GM19238 (cell line): ENCODE measurements around the gene PCDH9.

Source experiments
- DNase-seq: peaks from one replicate; pipeline ENCODE4 v3.0.0; 2011; ENCODE audit warnings: low spot score; ENCODE audit not compliant: insufficient read length

Gene PCDH9

GRCh38 chr13:66845393-66845792 lies 384.7 kb downstream of the PCDH9 start:
- no peak for DNase-seq

DNA sequence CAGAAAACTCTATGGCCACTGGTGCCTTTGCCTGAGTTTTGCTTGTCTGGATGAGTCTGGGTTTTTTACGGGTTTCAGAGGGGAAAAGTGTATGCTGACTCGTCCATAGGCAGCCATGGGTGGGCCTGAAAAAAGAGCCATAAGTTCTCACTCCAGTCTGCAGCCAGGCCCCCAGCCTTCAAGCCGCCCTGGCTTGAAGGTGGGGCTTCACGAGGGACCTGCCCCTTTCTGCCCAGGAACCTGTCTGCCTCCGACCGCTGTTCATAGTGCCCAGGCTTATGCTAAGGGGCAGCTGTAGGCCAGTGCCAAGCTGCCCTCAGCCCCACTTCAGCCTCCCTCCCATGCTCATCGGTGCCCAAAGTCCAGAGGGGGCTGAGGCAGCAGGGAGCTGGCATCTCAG lies 385.2 kb downstream of the PCDH9 start:
- DNase-seq, result no peak

- no peak for DNase-seq
Observed at GRCh38 chr13:66842766-66843165, 387.4 kb downstream of the PCDH9 start.

GRCh38 chr13:66840621-66841020 lies 389.5 kb downstream of the PCDH9 start:
- no peak for DNase-seq

- DNase-seq, result no peak
Observed at GRCh38 chr13:66837246-66837645, 392.9 kb downstream of the PCDH9 start.

GRCh38 chr13:66835040-66835628 lies 395.0 kb downstream of the PCDH9 start:
- no peak for DNase-seq

DNA sequence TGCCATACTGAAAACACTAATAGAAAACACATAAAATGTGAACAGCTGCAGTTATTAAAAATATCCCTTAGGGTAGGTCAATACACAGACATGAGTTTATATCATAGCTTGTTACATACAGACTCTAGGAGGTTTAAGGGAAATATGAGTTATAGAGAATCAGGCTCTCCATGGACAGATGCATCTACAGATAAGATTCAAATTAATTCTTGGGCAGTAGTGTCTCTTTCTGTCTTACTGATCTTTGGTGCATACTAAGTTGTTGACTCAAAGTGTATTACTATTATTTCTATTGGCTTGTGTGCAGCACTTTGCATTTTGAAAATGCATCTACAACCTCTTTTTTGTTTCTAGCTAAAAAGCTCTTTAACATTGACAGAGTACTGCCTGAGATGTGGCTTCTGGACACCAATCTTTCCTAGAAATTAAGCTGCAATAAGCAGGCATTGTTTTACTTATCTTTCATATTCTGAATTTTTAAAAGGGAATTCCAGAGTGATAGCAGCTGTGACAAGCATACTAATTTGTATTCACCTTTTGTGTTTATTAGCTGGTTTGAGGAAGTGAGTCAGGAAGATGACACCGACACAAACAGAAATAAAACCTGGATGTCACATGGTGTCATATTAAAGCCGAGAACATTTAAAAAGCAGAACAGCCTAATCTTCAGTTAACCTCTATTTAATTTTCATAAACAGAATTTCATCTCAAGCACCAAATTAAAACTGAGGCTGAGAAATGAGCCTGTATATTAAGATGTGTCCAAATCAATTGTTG lies 399.0 kb downstream of the PCDH9 start:
- no peak for DNase-seq

DNA sequence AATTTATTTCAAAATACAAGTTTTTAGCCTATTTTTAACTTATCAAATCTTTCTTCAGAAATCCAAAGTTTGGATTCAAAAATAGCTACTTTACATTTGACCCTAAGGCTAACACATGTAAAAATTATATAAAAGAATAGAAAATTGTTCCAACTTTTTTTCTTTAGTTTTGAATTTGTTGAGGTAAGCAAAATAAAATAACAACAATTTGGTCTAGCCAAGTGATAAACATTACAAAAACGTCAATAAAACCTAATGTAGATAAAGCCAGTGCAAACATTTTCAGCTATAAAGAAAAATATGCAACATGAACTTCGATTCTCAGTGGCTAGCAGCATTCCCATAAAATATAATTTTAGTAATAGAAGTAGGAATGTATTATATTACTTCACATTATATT lies 400.3 kb downstream of the PCDH9 start:
- DNase-seq, result no peak

GRCh38 chr13:66826398-66826797 lies 403.7 kb downstream of the PCDH9 start:
- no peak for DNase-seq

- no peak for DNase-seq
Observed at GRCh38 chr13:66821551-66821950, 408.6 kb downstream of the PCDH9 start.

DNA sequence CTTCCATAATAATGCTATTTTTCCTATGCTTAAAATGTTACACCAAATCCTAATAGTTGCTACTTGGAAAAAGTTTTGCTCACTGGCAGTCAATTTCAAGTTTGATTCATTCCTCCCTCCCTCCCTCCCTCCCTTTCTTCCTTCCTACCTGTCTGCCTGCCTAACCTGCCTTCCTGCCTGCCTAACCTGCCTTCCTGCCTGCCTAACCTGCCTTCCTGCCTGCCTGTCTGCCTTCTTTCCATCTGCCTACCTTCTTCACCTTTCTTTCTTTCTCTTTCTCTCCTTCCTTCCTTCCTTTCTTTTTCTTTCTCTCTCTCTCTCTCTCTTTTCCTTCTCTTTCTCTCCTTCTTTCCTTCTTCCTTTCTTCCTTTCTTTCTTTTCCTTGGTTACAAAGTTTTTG lies 418.7 kb downstream of the PCDH9 start:
- DNase-seq, result no peak

DNA sequence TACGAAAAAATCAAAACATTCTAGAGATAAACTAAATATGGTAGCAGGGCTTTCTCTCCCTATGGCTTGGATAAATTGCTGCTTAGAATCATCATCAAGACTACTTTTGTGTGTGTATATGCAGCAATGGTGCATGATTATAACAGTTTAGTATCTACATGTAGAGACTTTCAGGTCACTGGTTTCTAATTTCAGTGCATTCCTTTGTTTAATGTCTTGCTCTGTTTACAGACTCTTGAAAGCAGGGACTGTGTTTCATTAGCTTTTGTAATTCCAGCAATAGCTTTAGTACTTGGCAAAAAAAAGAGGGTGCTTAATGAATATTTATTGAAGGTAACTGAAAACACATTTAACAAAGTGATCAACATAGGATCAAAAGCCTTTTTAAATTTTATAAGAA lies 420.7 kb downstream of the PCDH9 start:
- no peak for DNase-seq

DNA sequence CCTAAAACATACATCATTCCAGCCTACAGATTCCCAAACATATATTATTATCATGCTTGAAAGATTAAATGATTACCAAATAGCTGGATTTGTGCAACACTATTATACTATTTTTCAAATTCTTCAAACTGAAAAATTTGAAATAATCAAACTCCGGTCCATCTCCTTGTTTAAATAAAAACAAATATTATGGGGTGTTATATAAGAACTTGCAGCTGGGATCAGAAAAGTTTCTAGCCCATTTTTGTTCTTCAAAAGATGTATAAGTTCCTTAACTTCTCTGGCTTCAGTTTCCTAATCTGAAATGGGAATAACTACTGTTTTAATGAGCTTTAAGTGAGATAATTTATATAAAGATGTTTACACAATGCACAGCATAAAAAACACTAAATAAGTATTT lies 422.9 kb downstream of the PCDH9 start:
- no peak for DNase-seq

- no peak for DNase-seq
Observed at GRCh38 chr13:66805657-66806056, 424.5 kb downstream of the PCDH9 start.

GRCh38 chr13:66803808-66804456 lies 426.2 kb downstream of the PCDH9 start:
- no peak for DNase-seq

DNA sequence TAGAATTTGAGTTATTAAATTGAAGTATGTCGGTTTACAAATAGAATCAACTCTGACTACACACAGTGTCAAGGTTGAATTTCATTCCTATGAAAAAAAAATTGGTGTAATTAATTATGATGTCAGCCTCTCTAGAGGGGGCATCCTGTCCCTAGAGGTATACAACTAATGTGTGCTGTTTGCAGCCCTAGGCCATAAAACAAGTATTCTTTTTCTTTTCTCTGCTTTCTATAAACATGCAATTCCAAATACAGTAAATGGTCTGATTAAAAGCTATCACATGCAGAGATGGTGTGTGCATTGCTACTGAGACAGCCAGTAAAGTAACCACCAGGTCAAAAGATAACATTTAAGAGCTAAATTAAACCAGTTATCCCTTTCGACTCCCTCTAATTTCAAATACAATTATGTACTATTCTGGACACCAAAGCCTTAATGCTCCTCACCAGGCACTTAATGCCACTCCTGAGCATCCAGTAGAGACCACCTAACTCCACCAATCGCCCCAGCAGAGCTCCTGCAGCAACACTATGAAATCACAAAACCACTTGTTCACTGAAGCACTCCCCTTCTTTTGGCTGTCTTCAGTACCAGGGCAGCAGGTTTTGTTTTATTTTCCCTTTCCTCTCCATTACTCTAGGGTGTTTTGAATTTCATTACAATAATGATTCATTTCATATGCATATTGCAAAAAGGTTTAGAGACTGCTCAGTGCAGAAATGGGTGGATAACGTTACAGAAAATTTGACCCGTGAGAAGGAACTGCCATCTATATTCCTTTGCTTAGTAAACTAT lies 426.9 kb downstream of the PCDH9 start:
- no peak for DNase-seq

DNA sequence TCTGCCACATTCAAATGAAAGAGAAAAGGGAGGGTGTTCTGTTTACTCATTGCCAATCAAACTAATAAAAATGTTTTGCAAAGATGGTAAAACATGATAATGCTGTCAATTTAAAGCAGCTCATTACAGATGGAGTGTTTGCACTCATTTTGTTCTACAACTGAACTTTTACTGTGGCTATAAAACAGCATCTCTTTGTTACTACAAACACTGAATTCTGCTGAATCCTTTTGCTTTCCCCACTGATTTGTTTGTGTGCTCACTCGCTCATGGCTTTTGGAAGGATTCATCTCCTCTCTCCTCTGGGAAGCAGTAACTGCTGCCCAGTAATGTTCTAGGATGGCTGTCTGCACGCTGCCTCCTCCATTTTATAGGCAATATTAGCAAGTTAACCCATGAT lies 434.5 kb downstream of the PCDH9 start:
- no peak for DNase-seq

DNA sequence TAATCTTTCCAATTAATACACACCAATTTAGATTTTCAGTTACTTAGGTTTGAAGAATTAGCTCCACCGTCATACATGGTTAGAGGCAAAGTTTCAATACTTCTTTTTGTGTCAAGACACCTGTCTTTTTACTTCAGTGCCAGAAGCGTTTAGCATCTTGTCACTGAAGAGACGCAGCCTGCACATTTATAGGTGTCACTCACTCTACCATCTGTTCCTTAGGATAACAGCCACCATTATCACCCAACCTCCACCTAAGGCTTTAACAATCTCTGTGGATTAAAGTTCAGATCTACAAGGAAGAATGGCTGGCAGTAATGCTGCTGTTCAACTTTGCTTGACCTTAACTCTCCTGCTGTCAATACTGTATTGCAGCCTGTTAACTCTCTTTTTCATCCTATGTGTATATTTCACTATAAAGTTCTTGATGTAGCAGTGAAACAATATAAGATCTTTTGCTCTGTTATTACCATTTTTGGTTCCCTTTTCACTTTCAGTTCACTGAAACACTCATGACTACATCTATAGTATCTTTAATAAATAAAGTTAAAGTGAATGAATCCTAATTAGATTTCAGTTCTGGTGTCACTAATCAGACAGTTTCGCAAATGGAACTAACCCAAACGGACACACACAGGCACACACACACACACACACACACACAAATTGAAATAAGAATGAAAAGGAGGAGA lies 435.6 kb downstream of the PCDH9 start:
- DNase-seq, result no peak

DNA sequence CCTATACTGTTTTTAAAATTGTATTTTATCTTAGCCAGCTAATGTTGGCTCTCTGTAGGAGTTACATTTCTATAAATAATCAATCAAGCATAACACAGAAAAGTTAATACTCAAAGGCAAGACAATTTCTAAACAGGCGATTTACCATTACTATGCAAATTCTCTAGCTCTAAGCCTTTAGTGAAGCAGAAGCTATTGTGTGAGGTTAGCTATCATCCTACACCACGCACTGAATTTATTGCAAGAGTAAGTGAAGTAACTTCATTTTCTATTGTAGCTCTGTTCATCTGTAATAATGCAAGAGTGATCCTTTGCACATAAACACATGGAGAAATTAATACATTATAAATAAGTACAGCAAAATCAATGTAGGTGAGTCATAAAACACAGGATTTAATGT lies 439.3 kb downstream of the PCDH9 start:
- no peak for DNase-seq

- no peak for DNase-seq
Observed at GRCh38 chr13:66781241-66781640, 448.9 kb downstream of the PCDH9 start.

GRCh38 chr13:66780814-66781213 lies 449.3 kb downstream of the PCDH9 start:
- no peak for DNase-seq
